ENCODE measurements around the gene EIF1AD. TPM values are rescaled to one million over a fixed set of nuclear protein-coding genes. Genes with fewer than 3 reads are reported as not detected.
A peak's percentile ranks its signal among the peaks of the same experiment; 100 is the strongest.

The EIF1AD gene
- total and polyA plus RNA-seq, 9 of the 15 experiments (the other 6 are each of a cell fraction or from before 2014, with no cell fraction given) = 50.1 to 98.8 (median 58.7) TPM

- TF ChIP-seq REST (IDR thresholded peaks at IDR 0.05; ENCODE audit: borderline replicate concordance) = peak; percentile 8; the same call in 1 of the 2 replicates
- TF ChIP-seq REST (CRISPR knock-in tag; IDR thresholded peaks at IDR 0.05; ENCODE audit: low read depth) = no peak
- peak in 1 of 2 experiments; percentile 48; a peak in 1 of 4 replicates for TF ChIP-seq SIN3A (IDR thresholded peaks at IDR 0.05; ENCODE audit: borderline replicate concordance in 2 of 2, control insufficient read depth in 1 of 2, low read depth in 2 of 2, low read length in 2 of 2)
- no peak for TF ChIP-seq XRCC3 (IDR thresholded peaks at IDR 0.05)
These were observed 780 bp upstream of the EIF1AD start (continued) for GRCh38 chr11:66002648-66003225.

Data from K562 (cell line).